Renal pelvis (tissue), 4 donors: ENCODE results near the gene HERC4. TPM values are rescaled to one million over a fixed set of nuclear protein-coding genes. Genes with fewer than 3 reads are reported as not detected.
"Not testable (repeated sequence)": the region's sequence is repeated elsewhere in the genome, so short reads cannot be mapped to it uniquely, and the experiment has no call there.

Experiments
- DNase-seq: peaks from one replicate; pipeline ENCODE4 v3.0.0-alpha.2; 2013
- polyA plus RNA-seq, 3 donors: library from polyadenylated mRNA; unstranded; fragments of 120-200 nt; gene quantifications; one replicate each; pipeline ENCODE4 v1.2.1, GENCODE V29; 2013; ENCODE audit not compliant: insufficient read length in 3 of 3

Gene HERC4
- polyA plus RNA-seq, 3 donors = 38.2 to 56.2 (median 55.0) TPM

DNA sequence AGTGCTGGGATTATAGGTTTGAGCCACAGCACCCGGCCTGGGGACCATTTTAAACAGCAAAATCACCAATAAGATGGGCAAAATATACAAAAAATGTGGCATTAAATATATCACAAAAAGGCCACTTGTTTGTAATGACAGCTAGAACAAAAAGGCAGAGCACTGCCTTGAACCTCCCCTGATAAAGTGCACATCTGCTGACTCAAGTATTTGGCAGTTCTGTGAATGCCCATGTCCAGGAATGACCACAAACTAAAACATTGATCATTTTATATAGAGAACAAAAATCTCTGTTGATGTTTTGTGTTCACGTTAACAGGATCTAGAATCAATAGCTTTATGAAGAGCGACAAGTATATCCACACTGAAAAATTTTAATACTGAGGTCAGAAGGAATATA is 21.5 kb downstream of the HERC4 start:
- DNase-seq = no peak

DNA sequence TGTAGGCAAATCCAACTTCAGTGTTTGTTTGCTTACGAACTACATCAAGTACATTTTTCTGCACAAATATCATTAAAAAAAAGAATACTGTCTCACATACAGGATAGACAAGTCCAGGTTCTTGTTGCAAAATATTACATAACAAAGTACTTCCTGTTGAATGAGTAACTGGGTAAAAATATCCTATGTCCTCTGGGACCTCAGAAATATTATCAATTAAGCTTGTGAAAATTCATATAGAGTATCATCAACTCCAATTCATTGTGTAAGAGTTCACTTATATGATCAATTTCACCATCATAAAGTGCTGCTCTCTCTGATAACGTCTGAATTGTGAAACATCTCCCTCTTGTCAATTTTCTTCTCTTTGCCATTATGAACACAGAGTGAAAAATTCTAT is 22.6 kb downstream of the HERC4 start:
- no peak for DNase-seq

DNA sequence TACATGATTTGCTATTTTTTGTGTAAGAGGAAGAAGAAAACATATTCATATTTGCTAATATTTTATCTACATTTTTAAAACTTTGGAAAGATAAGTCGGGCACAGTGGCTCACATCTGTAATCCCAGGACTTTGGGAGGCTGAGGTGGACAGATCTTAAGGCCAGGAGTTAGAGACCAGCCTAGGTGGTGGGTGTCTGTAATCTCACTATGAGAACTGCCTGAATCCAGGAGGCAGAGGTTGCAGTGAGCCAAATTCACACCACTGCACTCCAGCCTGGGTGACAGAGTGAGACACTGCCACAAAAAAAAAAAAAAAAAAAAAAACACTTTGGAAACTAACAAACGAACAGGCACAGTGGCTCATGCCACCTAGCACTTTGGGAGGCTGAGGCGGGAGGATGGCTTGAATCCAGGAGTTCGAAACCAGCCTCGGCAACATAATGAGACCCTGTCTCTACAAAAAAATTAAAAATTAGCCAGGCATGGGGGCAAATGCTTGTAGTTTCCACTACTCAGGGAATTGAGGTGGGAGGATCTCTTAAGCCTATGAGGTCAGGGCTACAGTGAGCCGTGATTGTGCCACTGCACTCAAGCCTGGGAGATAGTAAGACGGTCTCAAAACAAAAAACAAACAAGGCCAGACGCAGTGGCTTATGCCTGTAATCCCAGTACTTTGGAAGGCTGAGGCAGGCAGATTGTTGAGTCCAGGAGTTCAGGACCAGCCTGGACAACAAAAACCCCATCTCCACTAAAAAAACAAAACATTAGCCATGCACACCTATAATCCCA is 25.6 kb downstream of the HERC4 start:
- no peak for DNase-seq

DNA sequence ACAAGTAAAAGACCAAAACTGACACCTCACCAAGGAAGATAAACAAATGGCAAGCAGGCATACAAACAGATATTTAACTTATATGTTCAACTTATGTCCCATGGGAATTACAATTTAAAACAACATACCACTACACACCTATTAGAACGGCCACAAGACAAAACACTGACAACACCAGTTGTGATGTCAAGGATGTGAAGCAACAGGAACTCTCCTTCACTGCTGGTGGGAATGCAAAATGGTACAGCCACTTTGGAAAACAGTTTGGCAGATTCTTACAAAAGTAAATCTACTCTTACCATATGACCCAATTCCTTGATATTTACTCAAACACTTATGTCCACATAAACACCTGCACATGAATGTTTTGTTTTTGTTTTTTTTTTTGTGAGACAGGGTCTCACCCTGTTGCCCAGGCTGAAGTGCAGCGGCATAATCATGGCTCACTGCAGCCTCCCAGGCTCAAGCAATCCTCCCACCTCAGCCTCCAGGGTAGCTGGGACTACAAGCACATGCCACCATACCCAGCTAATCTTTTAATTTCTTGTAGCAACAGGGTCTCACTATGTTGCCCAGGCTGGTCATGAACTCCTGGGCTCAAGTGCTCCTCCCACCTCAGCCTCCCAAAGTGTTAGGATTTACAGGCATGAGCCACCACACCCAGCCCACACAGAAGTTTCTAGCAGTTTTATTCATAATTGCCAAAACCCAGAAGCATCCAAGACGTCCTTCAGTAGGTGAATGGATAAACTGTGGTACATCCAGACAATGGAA is 27.3 kb downstream of the HERC4 start:
- no peak for DNase-seq

DNA sequence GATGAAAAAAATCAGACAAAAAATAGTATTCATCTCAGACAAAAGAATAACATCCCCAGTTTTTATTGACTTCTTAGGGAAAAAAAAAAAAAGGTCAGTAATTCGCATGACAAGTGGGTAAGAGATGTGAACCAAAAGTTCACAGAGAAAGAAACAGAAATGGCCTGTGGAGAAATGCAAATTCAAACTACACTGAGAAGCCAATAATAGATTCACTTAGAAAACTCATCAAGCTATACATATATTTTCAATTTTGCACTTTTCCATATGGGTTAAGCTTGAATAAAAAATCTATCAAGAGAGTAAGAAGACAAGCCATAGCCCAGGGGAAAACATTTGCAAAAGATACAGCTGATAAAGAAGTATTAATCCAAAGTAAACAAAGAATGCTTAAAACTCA is 28.0 kb downstream of the HERC4 start:
- DNase-seq = no peak

DNA sequence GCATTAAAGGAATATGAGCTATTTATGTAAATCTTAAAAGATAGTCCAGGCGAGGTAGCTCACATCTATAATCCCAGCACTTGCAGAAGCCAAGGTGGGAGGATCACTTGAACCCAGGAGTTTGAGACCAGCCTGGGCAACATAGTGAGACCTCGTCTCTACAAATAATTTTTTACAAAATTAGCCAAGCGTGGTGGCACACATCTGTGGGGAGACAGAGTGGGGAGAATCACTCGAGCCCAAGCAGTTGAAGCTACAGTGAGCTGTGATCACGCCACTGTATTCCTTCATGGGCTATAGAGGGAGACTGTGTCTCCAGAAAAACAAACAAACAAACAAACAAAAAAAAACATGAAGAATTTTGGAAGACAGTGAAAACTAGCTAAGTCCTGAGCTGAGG is 28.4 kb downstream of the HERC4 start:
- no peak for DNase-seq

DNA sequence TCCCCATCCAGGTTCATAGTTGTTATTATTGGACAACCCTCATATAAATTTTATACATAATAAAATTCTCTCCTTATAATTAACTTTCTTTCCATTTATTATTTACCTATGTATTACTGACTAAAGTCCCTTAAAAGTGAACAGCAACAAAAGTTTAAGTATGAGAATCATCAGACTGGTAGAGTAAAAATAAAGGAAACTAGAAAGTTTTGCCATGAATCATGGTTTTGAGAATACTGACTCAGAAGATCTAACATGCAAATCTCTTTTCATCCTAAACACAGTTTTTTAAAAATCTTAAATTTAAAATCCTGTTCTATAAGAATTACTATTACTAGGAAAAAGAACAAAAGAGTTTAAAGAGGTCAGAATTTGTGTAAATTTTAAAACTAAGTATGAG is 32.1 kb downstream of the HERC4 start:
- DNase-seq = no peak

DNA sequence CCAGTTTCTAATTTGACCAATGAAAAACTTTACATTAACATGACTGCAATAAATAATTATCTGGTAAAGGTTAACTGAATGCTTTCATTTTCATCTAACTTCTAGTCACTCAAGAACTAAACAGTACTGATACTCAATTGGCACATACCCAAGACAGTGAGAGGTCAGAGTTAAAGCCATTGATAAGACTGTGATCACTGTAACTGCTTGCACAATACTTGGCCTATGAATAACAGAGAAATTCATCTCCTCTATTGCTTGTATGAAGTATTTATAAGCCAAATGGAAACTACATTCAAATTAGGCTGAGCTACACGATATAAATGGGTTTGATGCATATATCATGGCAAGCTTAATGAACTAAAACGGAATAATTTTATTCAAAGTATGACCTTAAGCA is 43.0 kb downstream of the HERC4 start:
- DNase-seq = no peak

DNA sequence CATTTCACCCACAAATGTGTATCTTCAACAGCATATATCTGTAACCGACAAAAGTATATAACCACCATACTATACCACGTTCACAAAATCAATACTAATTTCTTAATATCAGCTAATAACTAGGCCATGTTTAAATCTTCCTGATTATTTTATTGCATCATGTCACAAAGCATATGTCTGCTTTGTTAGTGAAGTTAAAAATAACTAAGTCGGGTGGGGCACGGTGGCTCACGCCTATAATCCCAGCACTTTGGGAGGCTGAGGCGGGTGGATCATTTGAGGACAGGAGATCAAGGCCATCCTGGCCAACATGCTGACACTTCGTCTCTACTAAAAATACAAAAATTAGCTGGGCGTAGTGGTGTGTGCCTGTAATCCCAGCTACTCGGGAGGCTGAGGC is 47.7 kb downstream of the HERC4 start:
- no peak for DNase-seq

DNA sequence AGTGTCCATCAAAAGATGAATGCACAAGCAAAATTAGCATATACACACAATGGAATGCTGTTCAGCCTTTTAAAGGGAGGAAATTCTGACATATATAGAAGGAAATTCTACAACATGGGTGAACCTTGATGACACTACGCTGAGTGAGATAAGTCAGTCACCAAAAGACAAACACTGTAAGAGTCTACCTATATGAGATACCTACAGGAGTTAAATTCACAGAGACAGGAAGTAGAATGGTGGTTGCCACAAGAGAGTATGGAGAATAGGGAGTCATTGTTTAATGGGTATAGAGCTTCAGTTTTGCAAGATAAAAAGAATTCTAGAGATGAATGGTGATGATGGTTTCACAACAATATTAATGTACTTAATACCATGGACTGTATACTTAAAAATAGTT is 51.8 kb downstream of the HERC4 start:
- no peak for DNase-seq

DNA sequence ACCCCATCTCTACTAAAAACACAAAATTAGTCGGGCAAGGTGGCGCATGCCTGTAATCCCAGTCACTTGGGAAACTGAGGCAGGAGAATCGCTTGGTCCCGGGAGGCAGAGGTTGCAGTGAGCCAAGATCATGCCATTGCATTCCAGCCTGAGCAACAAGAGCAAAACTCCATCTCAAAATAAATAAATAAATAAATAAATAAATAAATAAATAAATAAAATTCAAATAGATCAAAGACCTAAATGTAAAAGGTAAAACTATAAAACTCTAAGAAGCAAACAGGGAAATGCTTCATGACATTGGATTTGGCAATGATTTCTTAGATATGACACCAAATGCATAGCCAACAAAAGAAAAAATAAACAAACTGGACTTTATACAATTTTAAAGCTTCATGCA is 52.8 kb downstream of the HERC4 start:
- not testable (repeated sequence) for DNase-seq

DNA sequence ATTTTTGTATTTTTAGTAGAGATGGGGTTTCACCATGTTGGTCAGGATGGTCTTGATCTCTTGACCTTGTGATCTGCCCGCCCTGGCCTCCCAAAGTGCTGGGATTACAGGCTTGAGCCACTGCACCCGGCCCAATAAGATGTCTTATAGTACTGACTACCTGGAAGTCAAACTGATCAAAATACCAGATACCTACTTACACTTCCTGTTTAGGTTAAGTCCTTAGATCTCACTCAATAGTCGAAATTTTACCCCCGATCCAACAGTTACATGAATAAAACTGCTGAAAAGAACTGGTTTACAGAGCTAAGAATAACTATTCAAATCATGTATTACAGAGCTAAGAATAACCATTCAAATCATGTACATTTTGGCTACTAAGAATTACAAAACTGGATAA is 58.6 kb downstream of the HERC4 start:
- DNase-seq = not testable (repeated sequence)

DNA sequence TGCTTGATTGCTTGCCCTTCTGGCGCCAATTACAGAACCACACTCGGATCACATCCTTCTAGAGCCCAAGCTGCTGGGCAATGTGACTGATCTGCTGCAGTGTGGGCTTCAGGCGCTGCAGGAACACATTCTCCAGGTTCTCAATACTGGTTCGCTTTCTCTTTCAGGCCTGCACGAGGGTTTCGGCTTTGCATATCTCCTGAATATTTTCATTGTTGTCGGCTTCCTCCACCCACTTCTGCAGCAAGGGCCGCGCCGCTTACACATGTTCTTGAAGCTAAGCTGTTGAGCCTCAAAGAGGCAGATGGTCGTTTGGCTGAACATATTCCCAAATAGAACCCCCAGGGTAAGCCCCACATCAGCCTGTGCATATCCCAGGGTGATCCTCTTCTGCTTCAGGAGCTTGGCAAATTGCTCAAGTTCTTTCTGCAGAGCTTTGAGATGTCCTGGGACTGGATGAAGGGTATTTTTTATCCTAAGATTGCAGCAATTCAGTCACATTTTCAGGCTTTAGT is 64.6 kb downstream of the HERC4 start:
- DNase-seq = no peak

DNA sequence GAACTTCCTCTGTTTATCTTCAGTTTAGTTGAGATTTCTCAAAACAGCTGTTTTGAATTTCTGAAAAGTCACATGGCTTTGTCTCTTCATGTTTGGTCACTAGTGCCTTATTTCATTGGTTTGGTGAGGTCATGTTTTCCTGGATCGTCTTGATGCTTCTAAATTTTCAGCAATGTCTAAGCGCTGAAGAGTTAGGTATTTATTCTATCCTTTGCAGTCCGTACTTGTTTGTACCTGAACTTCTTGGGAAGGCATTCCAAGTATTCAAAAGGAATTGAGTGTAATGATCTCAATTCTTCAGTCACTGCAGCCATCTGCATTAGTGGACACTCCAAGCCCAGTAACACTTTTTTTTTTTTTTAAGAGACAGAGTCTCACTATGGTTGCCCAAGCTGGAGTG is 67.7 kb downstream of the HERC4 start:
- no peak for DNase-seq

DNA sequence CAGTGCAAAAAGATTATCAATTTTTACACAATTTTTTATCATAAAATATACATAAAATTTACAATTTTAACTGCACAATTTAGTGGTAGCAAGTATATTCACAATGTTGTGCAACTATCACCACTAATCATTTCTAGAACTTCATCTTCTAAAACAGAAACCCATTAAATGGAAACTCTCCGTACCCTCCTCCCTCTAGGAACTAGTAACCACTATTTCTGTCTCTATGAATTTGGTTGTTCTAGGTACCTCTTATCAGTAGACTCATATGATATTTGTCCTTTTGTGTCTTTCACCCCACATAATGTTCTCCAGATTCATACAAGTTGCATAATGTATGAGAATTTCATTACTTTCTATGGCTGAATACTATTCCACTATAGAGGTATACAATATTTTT is 73.5 kb downstream of the HERC4 start:
- DNase-seq = no peak

DNA sequence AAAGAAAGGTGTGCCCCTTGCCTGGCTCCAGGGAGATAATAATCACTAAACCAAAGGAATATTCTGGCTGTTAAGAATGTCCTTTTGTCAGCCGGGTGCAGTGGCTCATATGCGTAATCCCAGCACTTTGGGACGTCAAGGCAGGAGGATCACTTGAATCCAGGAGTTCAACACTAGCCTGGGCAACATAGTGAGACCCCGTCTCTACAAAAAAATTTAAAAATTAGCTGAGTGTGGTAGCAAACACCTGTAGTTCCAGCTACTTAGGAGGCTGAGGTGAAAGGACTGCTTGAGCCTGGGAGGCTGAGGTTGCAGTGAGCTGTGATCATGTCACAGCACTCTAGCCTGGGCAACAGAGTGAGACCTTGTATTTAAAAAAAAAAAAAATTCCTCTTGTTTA is 74.1 kb downstream of the HERC4 start:
- no peak for DNase-seq

DNA sequence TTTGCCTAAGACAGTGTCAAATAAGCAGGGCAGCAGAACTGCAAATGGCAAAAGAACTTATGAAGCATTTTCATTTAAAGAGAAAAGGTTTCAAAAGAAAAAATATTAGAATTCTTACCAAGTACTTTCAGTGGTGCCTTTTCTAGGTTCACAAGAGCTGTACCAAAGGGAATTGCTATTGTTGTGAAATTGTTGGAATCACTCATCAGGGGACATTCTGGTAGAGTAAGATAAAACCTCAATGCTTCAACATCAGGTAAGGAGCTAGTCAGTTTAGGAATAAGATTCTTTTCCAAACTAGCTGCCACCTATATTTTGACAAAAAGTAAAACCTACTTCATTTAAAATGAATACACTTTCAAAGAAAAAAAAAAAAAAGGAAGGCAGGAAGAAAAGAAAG is 85.0 kb downstream of the HERC4 start:
- no peak for DNase-seq

DNA sequence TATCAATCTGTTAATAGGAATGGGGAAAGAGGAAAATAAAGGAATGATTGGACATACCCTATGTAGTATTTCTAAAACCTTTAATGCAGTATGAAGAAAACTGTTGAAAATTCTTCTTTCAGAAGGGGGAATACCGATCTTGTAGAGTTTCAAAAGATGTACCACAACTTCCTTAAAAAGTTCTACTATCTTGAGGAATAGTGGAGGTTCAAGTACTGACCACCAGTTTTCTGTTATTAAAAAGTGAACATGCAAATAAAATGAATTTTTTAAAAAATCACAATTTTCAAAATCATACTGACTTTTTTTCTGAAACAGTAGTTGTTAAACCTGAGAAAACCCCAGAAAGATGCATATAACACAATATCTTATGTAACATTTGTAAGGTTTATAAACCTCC is 86.5 kb downstream of the HERC4 start:
- DNase-seq = no peak

DNA sequence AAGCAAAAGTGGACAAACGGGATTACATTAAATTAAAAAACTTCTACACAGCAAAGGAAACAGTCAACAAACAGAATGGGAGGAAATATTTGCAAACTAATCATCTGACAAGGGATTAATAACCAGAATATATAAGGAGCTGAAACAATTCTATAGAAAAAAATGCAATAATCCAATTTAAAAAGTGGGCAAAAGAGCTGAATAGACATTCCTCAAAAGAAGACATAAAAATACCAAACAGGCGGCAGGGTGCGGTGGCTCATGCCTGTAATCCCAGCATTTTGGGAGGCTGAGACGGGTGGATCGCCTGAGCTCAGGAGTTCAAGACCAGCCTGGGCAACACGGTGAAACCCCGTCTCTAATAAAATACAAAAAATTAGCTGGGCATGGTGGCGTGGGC is 92.5 kb downstream of the HERC4 start:
- not testable (repeated sequence) for DNase-seq

DNA sequence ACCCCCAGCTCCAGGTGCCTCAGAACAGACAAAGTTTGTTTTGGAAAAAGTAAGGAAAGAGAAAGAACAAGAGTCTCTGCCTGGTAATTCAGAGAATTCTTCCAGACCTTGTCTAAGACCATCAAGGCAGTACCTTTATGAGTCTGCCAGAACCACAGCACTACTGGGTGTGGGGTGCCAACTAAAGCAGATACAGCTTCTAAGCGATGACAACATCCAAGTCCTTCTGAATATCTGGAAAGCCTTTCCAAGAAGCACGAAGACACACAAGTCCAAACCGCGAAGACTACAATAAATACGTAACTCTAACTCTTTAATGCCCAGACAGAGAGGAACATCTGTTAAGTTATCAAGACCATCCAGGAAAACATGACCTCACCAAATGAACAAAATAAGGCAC is 96.3 kb downstream of the HERC4 start:
- DNase-seq = no peak

DNA sequence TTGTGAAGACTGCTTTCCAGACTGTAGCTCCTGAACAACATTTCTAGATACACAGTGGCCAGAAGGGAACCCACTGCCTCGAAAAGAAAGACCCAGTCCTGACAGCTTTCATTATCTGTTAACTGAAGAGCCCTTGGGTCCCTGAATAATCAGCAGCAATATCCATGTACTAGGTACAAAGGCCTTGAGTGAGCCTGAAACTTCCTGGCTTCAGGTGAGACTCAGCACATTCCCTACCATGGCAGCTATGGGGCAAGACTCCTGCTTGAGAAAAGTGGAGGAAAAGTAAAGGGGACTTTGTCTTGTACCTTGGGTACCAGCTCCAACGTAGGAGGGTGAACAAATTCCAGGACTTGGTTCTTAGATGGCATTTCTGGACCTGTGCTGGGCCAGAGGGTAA is 97.8 kb downstream of the HERC4 start:
- DNase-seq = no peak

DNA sequence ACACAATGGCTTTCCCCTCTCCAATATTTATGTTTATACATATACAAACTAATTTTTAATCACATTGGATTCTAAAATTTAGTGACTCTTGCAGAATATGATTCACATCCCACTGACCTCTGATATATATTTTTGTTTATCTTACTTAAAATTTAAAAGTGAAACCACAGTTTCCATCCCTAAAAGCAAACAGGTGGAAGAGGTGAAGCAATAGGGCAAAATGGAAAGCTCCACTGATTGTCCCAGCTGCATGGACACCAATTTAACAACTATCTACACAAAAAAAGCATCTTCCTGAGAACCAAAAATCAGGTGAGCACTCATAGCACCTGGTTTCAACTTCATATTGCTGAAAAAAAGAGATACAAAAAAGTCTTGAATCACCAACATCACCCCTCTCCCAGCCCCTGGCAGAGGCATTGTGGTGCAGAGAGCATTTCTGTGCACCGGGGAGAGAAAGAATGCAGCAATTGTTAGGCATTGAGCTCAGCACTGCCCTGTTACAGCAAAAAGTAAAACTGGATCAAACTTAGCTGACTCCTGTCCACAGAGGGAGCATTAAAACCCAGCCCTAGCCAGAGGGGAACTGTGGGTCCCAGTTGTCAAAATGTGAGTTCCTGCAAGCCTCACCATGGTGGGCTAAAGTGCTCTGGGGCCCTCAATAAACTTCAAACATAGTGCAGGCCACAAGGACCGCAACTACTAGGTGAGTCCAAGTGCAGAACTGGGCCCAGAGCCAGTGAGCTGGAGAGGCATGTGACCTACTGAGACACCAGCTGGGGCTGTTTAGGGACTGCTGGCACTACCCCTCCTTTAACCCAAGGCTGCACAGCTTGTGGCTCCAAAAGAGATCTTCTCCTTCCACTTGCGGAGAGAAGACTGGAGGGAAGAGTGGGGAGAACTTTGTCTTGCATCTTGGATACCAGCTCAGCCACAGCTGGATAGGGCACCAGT is 98.5 kb downstream of the HERC4 start:
- no peak for DNase-seq
